Activated CD8-positive, alpha-beta T cell treated with anti-CD3 and anti-CD28 coated beads for 36 hours (primary cell): ENCODE data around the gene STIL. TPM values are rescaled to one million over a fixed set of nuclear protein-coding genes. Genes with fewer than 3 reads are reported as not detected.

Experiments used
- ATAC-seq: fragments of 200-7000 bp; cut with Tn5 transposase; one replicate; pipeline ENCODE4 v1.10.0; 2021; ENCODE audit warnings: mild to moderate bottlenecking, moderate library complexity
- CTCF ChIA-PET: fragments of 350-600 bp; sonication (Branson Sonifier 250); formaldehyde crosslinking; loops from one replicate; lab custom pipeline; 2021; ENCODE audit warnings: antibody characterized with exemption; lab: Charles Lee
- POLR2A ChIA-PET: fragments of 350-600 bp; sonication (Branson Sonifier 250); formaldehyde crosslinking; loops from one replicate; lab custom pipeline; 2021; ENCODE audit warnings: antibody characterized with exemption; lab: Charles Lee
- DNase-seq: peaks from one replicate; pipeline ENCODE4 v3.0.0-alpha.2; 2020
- H3K27ac Mint-ChIP-seq: one replicate; pipeline ENCODE4 v1.8.0; 2021; ENCODE audit warnings: mild to moderate bottlenecking, mixed read lengths
- H3K27me3 Mint-ChIP-seq: one replicate; pipeline ENCODE4 v1.8.0; 2021; ENCODE audit warnings: mixed read lengths
- H3K36me3 Mint-ChIP-seq: one replicate; pipeline ENCODE4 v1.8.0; 2021; ENCODE audit warnings: low read depth, mixed read lengths
- H3K4me1 Mint-ChIP-seq: one replicate; pipeline ENCODE4 v1.8.0; 2021; ENCODE audit warnings: low read depth, mixed read lengths
- H3K4me3 Mint-ChIP-seq: one replicate; pipeline ENCODE4 v1.8.0; 2021; ENCODE audit warnings: mild to moderate bottlenecking, moderate library complexity, mixed read lengths
- H3K9me3 Mint-ChIP-seq: one replicate; pipeline ENCODE4 v1.8.0; 2021; ENCODE audit warnings: mixed read lengths
- CTCF ChIP-seq: fragments of 200-600 bp; IDR thresholded peaks from one replicate; pipeline ENCODE4 v1.8.0; 2022; ENCODE audit warnings: antibody characterized with exemption, mild to moderate bottlenecking
- intact Hi-C: fragments of 100-400 bp; cut with micrococcal nuclease; formaldehyde crosslinking; loops from one replicate; pipeline ENCODE4 v1.10.0; 2022
- total RNA-seq, 2 experiments: library from RNA; stranded (reverse); gene quantifications; one replicate each; pipeline ENCODE4 v1.2.3, GENCODE V29; 2021

STIL gene
- total RNA-seq, 2 experiments from 2014 or later: 22.8 to 24.5 TPM

- H3K4me3 Mint-ChIP-seq: no peak overlapping the region
- TF ChIP-seq CTCF: no peak
- H3K27me3 Mint-ChIP-seq: peaks cover 80% of the 10 kb centered on the region
- no peaks in the 10 kb centered on the region for H3K9me3 Mint-ChIP-seq
- H3K4me1 Mint-ChIP-seq: peaks cover 24% of the 10 kb centered on the region
- no peak for DNase-seq
- ChIA-PET POLR2A (no interaction called here), CTCF (no interaction called here)
- no peak for ATAC-seq
- no peak overlapping the region for H3K27ac Mint-ChIP-seq
- no peaks in the 10 kb centered on the region for H3K36me3 Mint-ChIP-seq
- intact Hi-C loops: no loop called here
Observed at GRCh38 chr1:47229886-47230691, 83.9 kb downstream of the STIL start.

DNA sequence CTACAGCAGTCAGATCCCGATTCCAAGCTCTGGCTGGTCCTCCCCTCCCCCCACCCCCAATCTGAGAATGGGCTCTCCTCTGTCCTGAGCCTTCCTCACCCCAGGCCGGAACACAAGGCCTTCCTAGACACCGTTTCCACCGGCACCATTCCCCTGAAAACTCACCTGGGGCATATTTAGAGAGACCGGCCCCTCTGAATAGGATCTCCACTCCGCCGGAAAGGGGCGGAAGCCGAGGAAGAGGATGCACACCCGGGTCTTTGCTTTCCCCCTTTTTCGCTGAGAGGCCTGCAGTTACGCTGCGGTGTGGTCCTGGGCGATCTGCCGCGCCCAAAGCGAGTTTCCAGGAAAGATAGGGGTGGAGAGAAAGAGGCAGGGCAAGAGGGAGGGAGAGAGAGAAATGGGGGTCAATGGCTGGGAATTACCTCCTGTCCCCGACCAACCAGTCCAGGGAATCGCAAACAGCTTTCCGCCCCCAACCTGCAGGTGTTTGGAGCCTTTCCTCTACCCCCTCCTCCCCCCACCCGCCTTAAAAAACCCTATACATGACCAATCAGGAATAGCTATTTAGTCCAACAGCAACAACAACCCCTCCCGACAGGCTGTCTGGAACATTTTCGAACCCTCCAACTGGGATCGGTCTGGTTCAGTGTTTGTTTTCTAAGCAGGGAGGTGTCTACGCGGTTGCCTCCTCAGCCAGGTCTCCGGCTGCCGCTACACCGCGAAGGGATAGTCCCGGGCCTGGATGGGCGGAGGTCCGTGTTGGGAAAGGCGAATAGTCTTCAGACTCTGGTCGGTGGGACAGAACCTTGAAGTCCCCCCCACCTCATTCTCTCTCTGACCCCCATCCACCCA is 84.7 kb downstream of the STIL start:
- ATAC-seq: no peak
- TF ChIP-seq CTCF: no peak
- CTCF ChIA-PET: interaction anchor here (1.7 kb wide), 1 partner anchor 50 kb away, joined by 5 read pairs; no protein-coding TSS in a partner anchor
- Mint-ChIP-seq H3K4me3 (no peak overlapping the region), H3K4me1 (peaks cover 24% of the 10 kb centered on the region), H3K9me3 (no peaks in the 10 kb centered on the region), H3K27me3 (peaks cover 76% of the 10 kb centered on the region), H3K27ac (no peak overlapping the region), H3K36me3 (no peaks in the 10 kb centered on the region)
- intact Hi-C loops: no loop called here
- POLR2A ChIA-PET: no interaction called here
- no peak for DNase-seq

GRCh38 chr1:47228644-47229030 is 85.3 kb downstream of the STIL start:
- ATAC-seq (no peak), DNase-seq (no peak)
- no peak overlapping the region for H3K4me3 Mint-ChIP-seq
- ChIA-PET CTCF (interaction anchor here (1.7 kb wide), 1 partner anchor 50 kb away, joined by 5 read pairs; no protein-coding TSS in a partner anchor), POLR2A (no interaction called here)
- H3K27me3 Mint-ChIP-seq: peaks cover 69% of the 10 kb centered on the region
- H3K4me1 Mint-ChIP-seq: peaks cover 24% of the 10 kb centered on the region
- no peaks in the 10 kb centered on the region for H3K9me3 Mint-ChIP-seq
- intact Hi-C loops: no loop called here
- H3K36me3 Mint-ChIP-seq: no peaks in the 10 kb centered on the region
- H3K27ac Mint-ChIP-seq: no peak overlapping the region
- no peak for TF ChIP-seq CTCF

DNA sequence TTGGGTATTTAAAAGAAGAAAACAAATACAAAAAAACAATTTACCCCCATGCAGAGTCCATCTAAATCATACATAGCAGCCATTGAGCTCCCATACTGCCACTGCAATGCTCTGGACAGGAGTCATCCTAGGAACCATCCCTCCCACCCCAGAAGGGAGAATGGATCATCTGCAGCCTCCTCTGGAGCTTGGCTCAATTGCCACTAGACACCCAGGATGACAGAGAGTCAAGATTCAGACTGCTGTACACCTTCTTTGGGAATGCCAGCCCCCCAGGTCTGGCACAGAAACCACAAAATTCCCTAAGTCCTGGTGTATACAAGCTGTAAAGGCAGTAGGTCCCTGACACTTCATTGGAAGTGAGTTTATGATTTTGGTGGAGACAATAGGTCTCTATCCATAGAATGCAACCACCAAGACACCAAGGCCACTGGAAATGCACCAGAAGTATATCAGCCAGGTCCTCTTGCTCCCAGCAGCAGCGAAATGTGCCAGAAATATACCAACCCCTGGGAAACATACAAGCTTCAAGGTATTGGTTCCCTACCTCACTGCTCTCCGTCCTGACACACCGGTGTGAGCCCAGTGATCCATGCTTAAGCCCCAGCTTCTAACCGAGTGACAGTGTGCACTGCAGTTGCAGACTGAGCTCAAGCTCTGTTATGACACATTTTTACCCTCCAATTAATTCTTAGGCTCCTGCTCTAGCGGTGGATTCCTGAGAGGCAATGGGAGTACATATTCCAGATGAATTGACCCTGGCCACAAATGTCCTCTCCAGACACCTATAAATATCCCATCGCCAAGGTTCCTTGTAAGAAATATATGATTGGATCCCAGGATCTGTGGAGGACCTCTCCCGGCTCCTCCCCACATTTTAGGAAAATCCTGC is 86.4 kb downstream of the STIL start:
- DNase-seq (no peak), ATAC-seq (no peak)
- POLR2A ChIA-PET: interaction anchor here (1.0 kb wide), 1 partner anchor 210 kb away, joined by 3 read pairs; the partner anchor contains the start of gene FOXD2
- Mint-ChIP-seq H3K4me1 (peaks cover 24% of the 10 kb centered on the region), H3K27ac (no peak overlapping the region), H3K9me3 (no peaks in the 10 kb centered on the region), H3K36me3 (no peaks in the 10 kb centered on the region), H3K4me3 (no peak overlapping the region), H3K27me3 (peaks cover 59% of the 10 kb centered on the region)
- CTCF ChIA-PET: interaction anchor here (0.8 to 1.7 kb wide), 3 partner anchors 35 to 210 kb away, joined by 3 to 5 read pairs (median 3); partner anchors contain the start of gene FOXD2
- TF ChIP-seq CTCF: no peak
- intact Hi-C loops: no loop called here
